Measurements from ENCODE around the gene ARMC3. TPM values are rescaled to one million over a fixed set of nuclear protein-coding genes. Genes with fewer than 3 reads are reported as not detected.

ARMC3 gene
- total and polyA plus RNA-seq, 9 of the 15 experiments (the other 6 are each of a cell fraction or from before 2014, with no cell fraction given): 0.33 to 1.1 (median 0.62) TPM

- no peak for TF ChIP-seq NR0B1 (IDR thresholded peaks at IDR 0.05; ENCODE audit: partially characterized antibody)
- TF ChIP-seq MNT (conservative IDR thresholded peaks at IDR 0.05): peak in 1 of 2 experiments; percentile 57; a peak in 2 of 4 replicates
- TF ChIP-seq KLF13 (tag; IDR thresholded peaks at IDR 0.05; ENCODE audit: borderline replicate concordance, low read depth): no peak
- no peak for TF ChIP-seq COPS2 (conservative IDR thresholded peaks at IDR 0.05)
- no peak for TF ChIP-seq NR2C2 (CRISPR knock-in tag; IDR thresholded peaks at IDR 0.05)
- peak; percentile 72 for TF ChIP-seq NR2C2 (tag; IDR thresholded peaks at IDR 0.05)
- TF ChIP-seq CEBPB (tag; IDR thresholded peaks at IDR 0.05): no peak
- no peak for TF ChIP-seq XRCC3 (IDR thresholded peaks at IDR 0.05)
- no peak for TF ChIP-seq SPI1 (IDR thresholded peaks at IDR 0.05; ENCODE audit: borderline replicate concordance, low read depth, low read length)
- no peak for TF ChIP-seq ZNF668 (CRISPR knock-in tag; IDR thresholded peaks at IDR 0.05)
- no peak for TF ChIP-seq TAF15 (IDR thresholded peaks at IDR 0.05; ENCODE audit: low read depth, low read length)
- no peak for TF ChIP-seq MIER1 (IDR thresholded peaks at IDR 0.05; ENCODE audit: low read depth)
- peak; percentile 64 to 68 for TF ChIP-seq TRIM24 (IDR thresholded peaks at IDR 0.05)
- no peak for TF ChIP-seq FUS (optimal IDR thresholded peaks at IDR 0.05; ENCODE audit: low read depth, low read length)
- peak; percentile 59; the same call in 1 of the 2 replicates for TF ChIP-seq ARID3A (IDR thresholded peaks at IDR 0.05; ENCODE audit: borderline replicate concordance, low read depth, low read length)
- peak; percentile 78 for TF ChIP-seq KLF16 (IDR thresholded peaks at IDR 0.05)
- TF ChIP-seq CREM (IDR thresholded peaks at IDR 0.05; ENCODE audit: low read depth): peak; percentile 56
- TF ChIP-seq E2F1 (CRISPR knock-in tag; IDR thresholded peaks at IDR 0.05): peak; percentile 34; the same call in 1 of the 2 replicates
- TF ChIP-seq NR2F6 (CRISPR knock-in tag; IDR thresholded peaks at IDR 0.05): no peak
- TF ChIP-seq ZNF324 (CRISPR knock-in tag; IDR thresholded peaks at IDR 0.05): no peak
- no peak for TF ChIP-seq ZNF41 (CRISPR knock-in tag; conservative IDR thresholded peaks at IDR 0.05)
- peak; percentile 38; the same call in 1 of the 2 replicates for TF ChIP-seq ETV1 (tag; conservative IDR thresholded peaks at IDR 0.05; ENCODE audit: low read depth)
These were observed 119.6 kb downstream of the ARMC3 start (continued) for GRCh38 chr10:23047201-23048050.

Measured in K562 (cell line).